Nephron progenitor cell (in vitro differentiated cells): Measurements from ENCODE around the gene EIF4E2.

ENCODE experiments used
- DNase-seq: peaks from one replicate; pipeline ENCODE4 v3.0.0; 2021
- H3K27ac Mint-ChIP-seq: 2 replicates; pipeline ENCODE4 v1.8.0; 2021; ENCODE audit warnings: mild to moderate bottlenecking, moderate library complexity, mixed read lengths
- H3K27me3 Mint-ChIP-seq: 2 replicates; pipeline ENCODE4 v1.8.0; 2021; ENCODE audit warnings: mild to moderate bottlenecking, low read depth, mixed read lengths; ENCODE audit not compliant: poor library complexity
- H3K36me3 Mint-ChIP-seq: 2 replicates; pipeline ENCODE4 v1.8.0; 2021; ENCODE audit warnings: low read depth, mixed read lengths
- H3K4me1 Mint-ChIP-seq: 2 replicates; pipeline ENCODE4 v1.8.0; 2021; ENCODE audit warnings: mixed read lengths
- H3K4me3 Mint-ChIP-seq: 2 replicates; pipeline ENCODE4 v1.8.0; 2021; ENCODE audit warnings: mild to moderate bottlenecking, moderate library complexity, mixed read lengths
- H3K9me3 Mint-ChIP-seq: 2 replicates; pipeline ENCODE4 v1.8.0; 2021; ENCODE audit warnings: mild to moderate bottlenecking, moderate library complexity, mixed read lengths
- TF ChIP-seq, protein P1 (sequence below): fragments of 200-600 bp; sonication (generic); IDR thresholded peaks from 2 replicates; pipeline ENCODE4 v1.5.0; 2021; ENCODE audit warnings: antibody characterized with exemption

The EIF4E2 gene

DNA sequence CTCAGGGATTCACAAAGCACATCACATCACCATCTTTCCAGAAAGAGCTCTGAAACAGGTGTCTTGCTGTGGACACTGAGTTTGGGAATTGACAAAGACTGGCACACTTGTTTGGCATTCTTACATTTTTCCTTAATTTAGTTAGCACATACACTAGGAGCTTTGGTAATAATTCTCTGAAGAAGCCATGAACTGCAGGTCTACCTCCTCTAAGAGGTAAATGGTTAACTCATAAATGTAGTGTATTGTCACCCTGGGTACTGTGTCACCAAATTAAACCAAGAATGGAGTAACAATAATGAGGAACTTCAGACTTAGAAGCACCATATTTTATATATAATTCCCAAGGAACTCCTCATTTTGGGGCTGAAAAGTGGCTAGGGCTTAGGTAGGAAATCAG is 22.6 kb downstream of the EIF4E2 start:
- TF ChIP-seq, protein P1, sequence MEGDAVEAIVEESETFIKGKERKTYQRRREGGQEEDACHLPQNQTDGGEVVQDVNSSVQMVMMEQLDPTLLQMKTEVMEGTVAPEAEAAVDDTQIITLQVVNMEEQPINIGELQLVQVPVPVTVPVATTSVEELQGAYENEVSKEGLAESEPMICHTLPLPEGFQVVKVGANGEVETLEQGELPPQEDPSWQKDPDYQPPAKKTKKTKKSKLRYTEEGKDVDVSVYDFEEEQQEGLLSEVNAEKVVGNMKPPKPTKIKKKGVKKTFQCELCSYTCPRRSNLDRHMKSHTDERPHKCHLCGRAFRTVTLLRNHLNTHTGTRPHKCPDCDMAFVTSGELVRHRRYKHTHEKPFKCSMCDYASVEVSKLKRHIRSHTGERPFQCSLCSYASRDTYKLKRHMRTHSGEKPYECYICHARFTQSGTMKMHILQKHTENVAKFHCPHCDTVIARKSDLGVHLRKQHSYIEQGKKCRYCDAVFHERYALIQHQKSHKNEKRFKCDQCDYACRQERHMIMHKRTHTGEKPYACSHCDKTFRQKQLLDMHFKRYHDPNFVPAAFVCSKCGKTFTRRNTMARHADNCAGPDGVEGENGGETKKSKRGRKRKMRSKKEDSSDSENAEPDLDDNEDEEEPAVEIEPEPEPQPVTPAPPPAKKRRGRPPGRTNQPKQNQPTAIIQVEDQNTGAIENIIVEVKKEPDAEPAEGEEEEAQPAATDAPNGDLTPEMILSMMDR, result no peak
- no peak overlapping the region for H3K27ac Mint-ChIP-seq
- H3K36me3 Mint-ChIP-seq, result peaks cover 80% of the 10 kb centered on the region
- H3K4me1 Mint-ChIP-seq, result peaks cover 11% of the 10 kb centered on the region
- H3K27me3 Mint-ChIP-seq, result no peaks in the 10 kb centered on the region
- H3K9me3 Mint-ChIP-seq, result no peaks in the 10 kb centered on the region
- no peak for DNase-seq
- H3K4me3 Mint-ChIP-seq, result no peak overlapping the region

DNA sequence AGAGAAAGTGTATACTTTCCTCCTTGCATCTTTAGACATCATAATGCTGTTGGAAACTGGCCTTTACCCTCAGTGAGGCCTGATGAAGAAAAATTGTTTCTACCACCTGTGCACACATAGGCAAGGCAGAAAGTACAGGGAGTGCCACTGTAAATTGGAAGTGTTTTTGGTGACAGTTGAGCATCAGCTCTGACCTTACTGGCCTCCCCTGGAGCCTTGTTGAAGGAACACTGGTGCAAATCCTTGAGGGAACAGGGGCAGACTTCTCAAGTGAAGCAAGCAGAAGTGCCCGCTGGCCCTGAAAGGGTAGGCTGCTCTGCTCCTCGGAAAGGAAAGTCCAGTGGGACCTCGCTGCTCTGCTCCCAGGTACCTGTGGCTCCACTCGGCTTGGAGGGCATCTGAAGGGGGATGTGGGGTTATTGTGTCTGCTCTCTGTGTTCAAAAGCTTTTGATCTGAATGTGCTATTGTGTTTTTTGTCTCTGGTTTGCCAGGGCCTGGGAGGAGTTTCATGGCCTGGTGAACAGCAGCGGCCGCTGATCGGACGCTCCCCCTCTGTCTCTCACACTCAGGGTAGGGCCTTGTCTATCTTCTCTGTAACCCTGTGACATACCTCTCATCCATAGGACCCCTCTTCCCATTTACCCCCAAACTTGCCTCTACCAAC is 23.4 kb downstream of the EIF4E2 start:
- H3K4me3 Mint-ChIP-seq, result no peak overlapping the region
- H3K4me1 Mint-ChIP-seq, result peaks cover 11% of the 10 kb centered on the region
- H3K27me3 Mint-ChIP-seq, result no peaks in the 10 kb centered on the region
- peak overlapping the region; percentile 71 for H3K27ac Mint-ChIP-seq
- TF ChIP-seq, protein P1, result no peak
- no peaks in the 10 kb centered on the region for H3K9me3 Mint-ChIP-seq
- H3K36me3 Mint-ChIP-seq, result peaks cover 80% of the 10 kb centered on the region
- DNase-seq, result no peak

- peak overlapping the region; percentile 71 for H3K27ac Mint-ChIP-seq
- no peak for DNase-seq
- peaks cover 11% of the 10 kb centered on the region for H3K4me1 Mint-ChIP-seq
- H3K36me3 Mint-ChIP-seq, result peaks cover 73% of the 10 kb centered on the region
- no peaks in the 10 kb centered on the region for H3K9me3 Mint-ChIP-seq
- no peaks in the 10 kb centered on the region for H3K27me3 Mint-ChIP-seq
- no peak overlapping the region for H3K4me3 Mint-ChIP-seq
- TF ChIP-seq, protein P1, result no peak
Observed at GRCh38 chr2:232574674-232575403, 24.4 kb downstream of the EIF4E2 start.

DNA sequence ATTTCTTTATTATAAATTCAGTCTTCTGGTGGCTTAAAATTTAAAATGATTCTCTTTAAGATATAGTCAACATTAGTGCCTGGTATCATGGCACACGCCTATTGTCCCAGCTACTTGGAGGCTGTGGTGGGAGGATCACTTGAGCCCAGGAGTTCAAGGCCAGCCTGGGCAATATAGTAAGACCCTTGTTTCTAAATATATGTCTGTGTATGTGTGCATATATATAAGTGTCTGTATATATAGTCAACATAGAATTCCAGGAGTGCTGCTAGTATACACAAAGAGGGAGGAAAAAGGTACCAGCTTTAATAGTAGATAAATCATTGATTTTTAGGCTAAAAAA is 24.9 kb downstream of the EIF4E2 start:
- DNase-seq, result no peak
- TF ChIP-seq, protein P1, result no peak
- H3K27ac Mint-ChIP-seq, result no peak overlapping the region
- peaks cover 11% of the 10 kb centered on the region for H3K4me1 Mint-ChIP-seq
- H3K36me3 Mint-ChIP-seq, result peaks cover 72% of the 10 kb centered on the region
- H3K27me3 Mint-ChIP-seq, result no peaks in the 10 kb centered on the region
- H3K4me3 Mint-ChIP-seq, result no peak overlapping the region
- no peaks in the 10 kb centered on the region for H3K9me3 Mint-ChIP-seq

GRCh38 chr2:232576995-232577394 is 26.5 kb downstream of the EIF4E2 start:
- Mint-ChIP-seq H3K4me3 (no peak overlapping the region), H3K4me1 (peaks cover 11% of the 10 kb centered on the region), H3K36me3 (peaks cover 74% of the 10 kb centered on the region), H3K9me3 (no peaks in the 10 kb centered on the region), H3K27me3 (no peaks in the 10 kb centered on the region), H3K27ac (peak overlapping the region; percentile 12)
- TF ChIP-seq, protein P1, result no peak
- no peak for DNase-seq

DNA sequence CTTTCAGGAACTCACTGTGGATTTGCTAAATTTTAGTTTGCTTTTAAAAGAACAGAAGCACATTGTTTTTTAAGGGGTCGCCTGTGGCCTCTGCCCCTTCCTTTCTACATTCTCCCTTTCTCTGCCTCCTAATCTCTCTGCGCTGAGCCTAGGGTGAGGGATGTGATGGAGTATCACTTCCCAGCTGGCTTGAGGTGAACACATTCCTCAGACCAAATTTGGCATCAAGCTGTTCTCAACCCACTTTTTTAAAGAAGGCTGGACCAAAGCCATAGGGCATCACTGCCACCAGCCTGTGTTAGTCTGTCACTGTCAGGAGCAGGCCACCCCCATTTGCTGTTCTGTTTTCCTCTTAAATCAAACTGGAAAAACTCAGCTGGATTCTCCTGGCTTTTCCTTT is 27.4 kb downstream of the EIF4E2 start:
- Mint-ChIP-seq H3K27me3 (no peaks in the 10 kb centered on the region), H3K4me3 (no peak overlapping the region), H3K27ac (no peak overlapping the region), H3K9me3 (no peaks in the 10 kb centered on the region), H3K36me3 (peaks cover 81% of the 10 kb centered on the region), H3K4me1 (peaks cover 11% of the 10 kb centered on the region)
- no peak for DNase-seq
- TF ChIP-seq, protein P1, result no peak
